HG03520 (cell line): ENCODE measurements around the gene CCDC124.

Source experiments
- ATAC-seq: cut with Tn5 transposase; IDR thresholded peaks from one replicate; pipeline ENCODE4 v1.9.1; 2021; ENCODE audit warnings: mild to moderate bottlenecking, moderate library complexity; ENCODE audit not compliant: unreplicated experiment

Gene CCDC124

GRCh38 chr19:17951990-17952976 is 19.5 kb downstream of the CCDC124 start:
- no peak for ATAC-seq

GRCh38 chr19:17953316-17953801 is 20.5 kb downstream of the CCDC124 start:
- ATAC-seq = no peak

- no peak for ATAC-seq
These were observed 21.1 kb downstream of the CCDC124 start for GRCh38 chr19:17953869-17954268.

- ATAC-seq = no peak
These were observed 21.6 kb downstream of the CCDC124 start for GRCh38 chr19:17954401-17954800.

- ATAC-seq = no peak
These were observed 24.5 kb downstream of the CCDC124 start for GRCh38 chr19:17957149-17957849.

- ATAC-seq = no peak
These were observed 25.1 kb downstream of the CCDC124 start for GRCh38 chr19:17957885-17958284.

GRCh38 chr19:17963936-17964691 is 31.3 kb downstream of the CCDC124 start:
- no peak for ATAC-seq

- no peak for ATAC-seq
These were observed 32.7 kb downstream of the CCDC124 start for GRCh38 chr19:17965370-17966128.

GRCh38 chr19:17966129-17966483 is 33.3 kb downstream of the CCDC124 start:
- ATAC-seq = no peak

- no peak for ATAC-seq
These were observed 33.9 kb downstream of the CCDC124 start, which contains the start of gene KCNN1 for GRCh38 chr19:17966550-17967256. Gene KCNN1, plus strand, starts transcription at chr19:17967107. Its CDS starts 6,782 bp downstream, at chr19:17973889.

- no peak for ATAC-seq
These were observed 34.6 kb downstream of the CCDC124 start for GRCh38 chr19:17967257-17968051.

GRCh38 chr19:17968362-17968761 is 35.5 kb downstream of the CCDC124 start:
- no peak for ATAC-seq

- ATAC-seq = no peak
These were observed 36.4 kb downstream of the CCDC124 start for GRCh38 chr19:17969096-17969792.

- no peak for ATAC-seq
These were observed 39.4 kb downstream of the CCDC124 start for GRCh38 chr19:17972230-17972629.

- ATAC-seq = no peak
These were observed 40.9 kb downstream of the CCDC124 start for GRCh38 chr19:17973759-17974158.

- no peak for ATAC-seq
These were observed 41.7 kb downstream of the CCDC124 start for GRCh38 chr19:17974551-17974950.

- no peak for ATAC-seq
These were observed 42.2 kb downstream of the CCDC124 start for GRCh38 chr19:17975032-17975431.

GRCh38 chr19:17977021-17977420 is 44.2 kb downstream of the CCDC124 start:
- ATAC-seq = no peak
